Left cardiac atrium (tissue), 4 donors: Measurements from ENCODE around the gene FGFBP1. TPM values are rescaled to one million over a fixed set of nuclear protein-coding genes. Genes with fewer than 3 reads are reported as not detected.
"Not testable (repeated sequence)": the region's sequence is repeated elsewhere in the genome, so short reads cannot be mapped to it uniquely, and the experiment has no call there.

ENCODE experiments used
- ATAC-seq, 2 donors: fragments of 200-7000 bp; cut with Tn5 transposase; one replicate each; pipeline ENCODE4 v1.9.1; 2020; ENCODE audit warnings: mild to moderate bottlenecking in 2 of 2, moderate library complexity in 2 of 2
- DNase-seq: peaks from one replicate; pipeline ENCODE4 v3.0.0-alpha.2; 2020
- intact Hi-C, 2 donors: fragments of 100-400 bp; cut with DNase I; formaldehyde crosslinking; loops; one replicate each; pipeline versions ENCODE4 v1.14.1 to v1.15.1; 2022 to 2023
- total RNA-seq, 2 donors: library from RNA; stranded (reverse); fragmentation: NEBNext Ultra II Directional; extraction: Animal tissue kit (Norgen Biotek cat#: 25700); gene quantifications; one replicate each; pipeline ENCODE4 v1.2.1, GENCODE V29; 2021
- donor health status: DM: no; HTN: yes; CAD: no.
- donor health status: DM: no; HTN: yes; CAD: no; lungs with severe emphysema.
- donor health status: DM: yes; HTN: yes; CAD: no.
- donor health status: Dilated cardiomyopathy.

The FGFBP1 gene
- total RNA-seq, 2 donors from 2014 or later: not detected

GRCh38 chr4:15917297-15917696 is 21.2 kb downstream of the FGFBP1 start:
- intact Hi-C loops: no loop called here
- DNase-seq: no peak
- ATAC-seq: no peak

GRCh38 chr4:15916358-15916757 is 22.2 kb downstream of the FGFBP1 start:
- DNase-seq, ATAC-seq, intact Hi-C loops: not testable (repeated sequence)

- DNase-seq (no peak), ATAC-seq (no peak)
- intact Hi-C loops: no loop called here
Observed at GRCh38 chr4:15914736-15915135, 23.8 kb downstream of the FGFBP1 start.

- no peak for ATAC-seq
- no peak for DNase-seq
- intact Hi-C loops: no loop called here
Observed at GRCh38 chr4:15914291-15914690, 24.2 kb downstream of the FGFBP1 start.

- ATAC-seq (peak in 1 of 2 donors; percentile 87), DNase-seq (no peak)
- intact Hi-C loops: no loop called here
Observed at GRCh38 chr4:15913631-15913970, 24.9 kb downstream of the FGFBP1 start.

GRCh38 chr4:15912961-15913630 is 25.4 kb downstream of the FGFBP1 start:
- ATAC-seq: peak in 1 of 2 donors; percentile 50

GRCh38 chr4:15912236-15912635 is 26.3 kb downstream of the FGFBP1 start:
- intact Hi-C loops: no loop called here
- no peak for ATAC-seq
- DNase-seq: no peak

More at GRCh38 chr4:15912961-15913630, 25.4 kb downstream of the FGFBP1 start:
- intact Hi-C loops: no loop called here
- DNase-seq: no peak

GRCh38 chr4:15910155-15910940 is 28.2 kb downstream of the FGFBP1 start:
- intact Hi-C loops: no loop called here
- DNase-seq (no peak), ATAC-seq (no peak)

- ATAC-seq (no peak), DNase-seq (no peak)
- intact Hi-C loops: no loop called here
Observed at GRCh38 chr4:15907430-15907829, 31.1 kb downstream of the FGFBP1 start.

- ATAC-seq: peak; percentile 53 to 87
- no peak for DNase-seq
- intact Hi-C loops: no loop called here
Observed at GRCh38 chr4:15906020-15906443, 32.5 kb downstream of the FGFBP1 start.

- DNase-seq: no peak
- intact Hi-C loops: no loop called here
- peak in 1 of 2 donors; percentile 34 for ATAC-seq
Observed at GRCh38 chr4:15902746-15903145, 35.8 kb downstream of the FGFBP1 start.

- no peak for ATAC-seq
- no peak for DNase-seq
- intact Hi-C loops: no loop called here
Observed at GRCh38 chr4:15901998-15902397, 36.5 kb downstream of the FGFBP1 start.

- no peak for ATAC-seq
- intact Hi-C loops: no loop called here
Observed at GRCh38 chr4:15901007-15901406, 37.5 kb downstream of the FGFBP1 start.

GRCh38 chr4:15899511-15899910 is 39.0 kb downstream of the FGFBP1 start:
- DNase-seq: no peak
- no peak for ATAC-seq
- intact Hi-C loops: no loop called here

More at GRCh38 chr4:15901007-15901406, 37.5 kb downstream of the FGFBP1 start:
- DNase-seq: no peak

GRCh38 chr4:15898902-15899301 is 39.6 kb downstream of the FGFBP1 start:
- DNase-seq (no peak), ATAC-seq (no peak)
- intact Hi-C loops: no loop called here

GRCh38 chr4:15897577-15897976 is 41.0 kb downstream of the FGFBP1 start:
- intact Hi-C loops: no loop called here
- DNase-seq (no peak), ATAC-seq (no peak)

GRCh38 chr4:15894921-15895916 is 43.3 kb downstream of the FGFBP1 start:
- DNase-seq (no peak), ATAC-seq (peak in 1 of 2 donors; percentile 38)
- intact Hi-C loops: no loop called here

GRCh38 chr4:15894393-15894792 is 44.1 kb downstream of the FGFBP1 start:
- DNase-seq: no peak
- intact Hi-C loops: no loop called here
- ATAC-seq: no peak

GRCh38 chr4:15893962-15894361 is 44.6 kb downstream of the FGFBP1 start:
- intact Hi-C loops: no loop called here
- DNase-seq (no peak), ATAC-seq (peak in 1 of 2 donors; percentile 96)
